Vagina (tissue), 2 donors: Measurements from ENCODE around the gene LHFPL4.

Experiments
- CTCF ChIP-seq, 3 experiments: fragments of 450-650 bp in 2 of 3; fragments of 200-600 bp in 1 of 3; sonication (generic) in 1 of 3; IDR thresholded peaks; one replicate each; pipeline ENCODE4 v1.5.1; 2017 to 2019; ENCODE audit warnings: antibody characterized with exemption in 3 of 3, mild to moderate bottlenecking in 2 of 3, moderate library complexity in 2 of 3
- POLR2A ChIP-seq, 2 donors: fragments of 450-650 bp; IDR thresholded peaks; one replicate each; pipeline ENCODE4 v1.6.1; 2017; ENCODE audit warnings: antibody characterized with exemption in 2 of 2, mild to moderate bottlenecking in 2 of 2, moderate library complexity in 2 of 2

GRCh38 chr3:9450991-9451390 lies 102.6 kb downstream of the LHFPL4 start:
- TF ChIP-seq CTCF (IDR thresholded peaks at IDR 0.05) (no peak), POLR2A (IDR thresholded peaks at IDR 0.05) (no peak)
